Measurements from ENCODE around the gene ZNF831. TPM values are rescaled to one million over a fixed set of nuclear protein-coding genes. Genes with fewer than 3 reads are reported as not detected.

The ZNF831 gene
- total and polyA plus RNA-seq, 4 experiments from 2014 or later = 7.8 to 49.0 (median 29.5) TPM

- no peak overlapping the region for H3K4me3 ChIP-seq (ENCODE audit: low read length in 2 of 2)
- H3K27me3 Mint-ChIP-seq = no peaks in the 10 kb centered on the region
- no peaks in the 10 kb centered on the region for H3K36me3 ChIP-seq (ENCODE audit: insufficient read depth, low read length)
- peaks cover 25 to 37% of the 10 kb centered on the region in 2 donors for H3K36me3 Mint-ChIP-seq
- ChIA-PET POLR2A (ENCODE audit: partially characterized antibody) (interaction anchor here (0.6 to 11.4 kb wide), 7 partner anchors 6 to 501 kb away, joined by 3 to 352 read pairs (median 8); partner anchors contain the start of genes STX16 and ZNF831), CTCF (ENCODE audit: partially characterized antibody) (interaction anchor here (0.9 to 9.4 kb wide), 7 partner anchors 11 to 65 kb away, joined by 3 to 85 read pairs (median 5); partner anchors contain the start of gene ZNF831)
- peak overlapping the region in 7 of 8 donors; percentile 48 to 89 (median 63) for H3K4me3 Mint-ChIP-seq
- no peak for DNase-seq
- H3K27ac ChIP-seq (ENCODE audit: low read depth, low read length) = peak overlapping the region; percentile 93
- H3K27ac Mint-ChIP-seq = peak overlapping the region; percentile 96 to 100 (median 100)
- H3K4me1 ChIP-seq (ENCODE audit: insufficient read depth, low read length) = peaks cover 95% of the 10 kb centered on the region
- no peaks in the 10 kb centered on the region for H3K9me3 ChIP-seq (ENCODE audit: control insufficient read depth in 1 of 2, low read length in 2 of 2)
- H3K27me3 ChIP-seq (ENCODE audit: insufficient read depth, low read length) = no peaks in the 10 kb centered on the region
- intact Hi-C loops (cut with micrococcal nuclease) = no loop called here
- H3K9me3 Mint-ChIP-seq = peaks cover 0 to 8% (median 2%) of the 10 kb centered on the region in 8 donors
- peaks cover 77 to 97% (median 88%) of the 10 kb centered on the region in 4 donors for H3K4me1 Mint-ChIP-seq
These were observed 10.9 kb upstream of the ZNF831 start for GRCh38 chr20:59152559-59153354.

- ChIA-PET CTCF (ENCODE audit: partially characterized antibody) (interaction anchor here (1.0 to 9.4 kb wide), 3 partner anchors 24 to 53 kb away, joined by 4 to 85 read pairs (median 5); no protein-coding TSS in a partner anchor), POLR2A (ENCODE audit: partially characterized antibody) (interaction anchor here (1.3 to 11.4 kb wide), 3 partner anchors 16 to 53 kb away, joined by 3 to 352 read pairs (median 307); partner anchors contain the start of gene ZNF831)
- no peaks in the 10 kb centered on the region for H3K27me3 Mint-ChIP-seq
- no peak for DNase-seq
- no peaks in the 10 kb centered on the region for H3K9me3 ChIP-seq (ENCODE audit: control insufficient read depth in 1 of 2, low read length in 2 of 2)
- H3K4me3 ChIP-seq (ENCODE audit: low read length in 2 of 2) = no peak overlapping the region
- peaks cover 78 to 97% (median 89%) of the 10 kb centered on the region in 4 donors for H3K4me1 Mint-ChIP-seq
- no peak overlapping the region for H3K27ac ChIP-seq (ENCODE audit: low read depth, low read length)
- no peaks in the 10 kb centered on the region for H3K27me3 ChIP-seq (ENCODE audit: insufficient read depth, low read length)
- H3K4me3 Mint-ChIP-seq = peak overlapping the region in 2 of 8 donors; percentile 78 to 89
- H3K27ac Mint-ChIP-seq = peak overlapping the region in 5 of 7 donors; percentile 35 to 100 (median 96)
- intact Hi-C loops (cut with micrococcal nuclease) = no loop called here
- peaks cover 26 to 37% of the 10 kb centered on the region in 2 donors for H3K36me3 Mint-ChIP-seq
- peaks cover 0 to 5% (median 0%) of the 10 kb centered on the region in 8 donors for H3K9me3 Mint-ChIP-seq
- H3K36me3 ChIP-seq (ENCODE audit: insufficient read depth, low read length) = no peaks in the 10 kb centered on the region
- H3K4me1 ChIP-seq (ENCODE audit: insufficient read depth, low read length) = peaks cover 95% of the 10 kb centered on the region
These were observed 10.3 kb upstream of the ZNF831 start for GRCh38 chr20:59153355-59153681.

GRCh38 chr20:59153832-59154231 lies 9.8 kb upstream of the ZNF831 start:
- H3K9me3 ChIP-seq (ENCODE audit: control insufficient read depth in 1 of 2, low read length in 2 of 2) = no peaks in the 10 kb centered on the region
- peaks cover 97% of the 10 kb centered on the region for H3K4me1 ChIP-seq (ENCODE audit: insufficient read depth, low read length)
- Mint-ChIP-seq H3K4me3 (peak overlapping the region in 5 of 8 donors; percentile 1 to 43 (median 25)), H3K27ac (peak overlapping the region in 6 of 7 donors; percentile 35 to 100 (median 86)), H3K9me3 (peaks cover 0 to 3% (median 0%) of the 10 kb centered on the region in 8 donors), H3K4me1 (peaks cover 76 to 99% (median 89%) of the 10 kb centered on the region in 4 donors), H3K36me3 (peaks cover 26 to 37% of the 10 kb centered on the region in 2 donors), H3K27me3 (no peaks in the 10 kb centered on the region)
- H3K4me3 ChIP-seq (ENCODE audit: low read length in 2 of 2) = no peak overlapping the region
- intact Hi-C loops (cut with micrococcal nuclease) = no loop called here
- H3K27me3 ChIP-seq (ENCODE audit: insufficient read depth, low read length) = no peaks in the 10 kb centered on the region
- H3K27ac ChIP-seq (ENCODE audit: low read depth, low read length) = no peak overlapping the region
- ChIA-PET CTCF (ENCODE audit: partially characterized antibody) (interaction anchor here (1.9 to 9.4 kb wide), 2 partner anchors 31 to 53 kb away, joined by 10 to 85 read pairs; no protein-coding TSS in a partner anchor), POLR2A (ENCODE audit: partially characterized antibody) (interaction anchor here (1.3 to 11.4 kb wide), 3 partner anchors 16 to 53 kb away, joined by 3 to 352 read pairs (median 307); partner anchors contain the start of gene ZNF831)
- no peak for DNase-seq
- H3K36me3 ChIP-seq (ENCODE audit: insufficient read depth, low read length) = no peaks in the 10 kb centered on the region

GRCh38 chr20:59154317-59155013 lies 9.2 kb upstream of the ZNF831 start:
- H3K27me3 ChIP-seq (ENCODE audit: insufficient read depth, low read length) = no peaks in the 10 kb centered on the region
- Mint-ChIP-seq H3K27ac (peak overlapping the region; percentile 67 to 96 (median 77)), H3K27me3 (no peaks in the 10 kb centered on the region), H3K9me3 (no peaks in the 10 kb centered on the region), H3K4me1 (peaks cover 75 to 100% (median 89%) of the 10 kb centered on the region in 4 donors), H3K4me3 (peak overlapping the region in 7 of 8 donors; percentile 6 to 65 (median 25)), H3K36me3 (peaks cover 28 to 35% of the 10 kb centered on the region in 2 donors)
- ChIA-PET POLR2A (ENCODE audit: partially characterized antibody) (interaction anchor here (10.5 to 11.4 kb wide), 2 partner anchors 15 to 32 kb away, joined by 307 to 352 read pairs; partner anchors contain the start of gene ZNF831), CTCF (ENCODE audit: partially characterized antibody) (interaction anchor here (1.0 to 9.4 kb wide), 3 partner anchors 15 to 52 kb away, joined by 3 to 85 read pairs (median 10); no protein-coding TSS in a partner anchor)
- H3K27ac ChIP-seq (ENCODE audit: low read depth, low read length) = no peak overlapping the region
- no peaks in the 10 kb centered on the region for H3K9me3 ChIP-seq (ENCODE audit: control insufficient read depth in 1 of 2, low read length in 2 of 2)
- no peak overlapping the region for H3K4me3 ChIP-seq (ENCODE audit: low read length in 2 of 2)
- intact Hi-C loops (cut with micrococcal nuclease) = no loop called here
- H3K4me1 ChIP-seq (ENCODE audit: insufficient read depth, low read length) = peaks cover 96% of the 10 kb centered on the region
- H3K36me3 ChIP-seq (ENCODE audit: insufficient read depth, low read length) = no peaks in the 10 kb centered on the region
- DNase-seq = no peak

GRCh38 chr20:59157064-59157463 lies 6.6 kb upstream of the ZNF831 start:
- ChIA-PET POLR2A (ENCODE audit: partially characterized antibody) (interaction anchor here (3.5 to 5.0 kb wide), 4 partner anchors 8 to 125 kb away, joined by 14 to 183 read pairs (median 64); partner anchors contain the start of gene ATP5F1E), CTCF (ENCODE audit: partially characterized antibody) (interaction anchor here (1.3 to 3.5 kb wide), 2 partner anchors 35 to 69 kb away, joined by 3 to 22 read pairs; no protein-coding TSS in a partner anchor)
- peaks cover 95% of the 10 kb centered on the region for H3K4me1 ChIP-seq (ENCODE audit: insufficient read depth, low read length)
- Mint-ChIP-seq H3K4me1 (peaks cover 72 to 100% (median 89%) of the 10 kb centered on the region in 4 donors), H3K27me3 (no peaks in the 10 kb centered on the region), H3K36me3 (peaks cover 31 to 37% of the 10 kb centered on the region in 2 donors), H3K9me3 (peaks cover 0 to 3% (median 0%) of the 10 kb centered on the region in 8 donors), H3K4me3 (peak overlapping the region in 6 of 8 donors; percentile 23 to 85 (median 72)), H3K27ac (peak overlapping the region; percentile 97 to 99 (median 99))
- H3K27me3 ChIP-seq (ENCODE audit: insufficient read depth, low read length) = no peaks in the 10 kb centered on the region
- H3K27ac ChIP-seq (ENCODE audit: low read depth, low read length) = peak overlapping the region; percentile 97
- intact Hi-C loops (cut with micrococcal nuclease) = no loop called here
- no peaks in the 10 kb centered on the region for H3K9me3 ChIP-seq (ENCODE audit: control insufficient read depth in 1 of 2, low read length in 2 of 2)
- DNase-seq = no peak
- H3K36me3 ChIP-seq (ENCODE audit: insufficient read depth, low read length) = no peaks in the 10 kb centered on the region
- no peak overlapping the region for H3K4me3 ChIP-seq (ENCODE audit: low read length in 2 of 2)

- H3K27ac ChIP-seq (ENCODE audit: low read depth, low read length) = peak overlapping the region; percentile 97
- POLR2A ChIA-PET (ENCODE audit: partially characterized antibody) = interaction anchor here (0.9 to 5.0 kb wide), 6 partner anchors 9 to 126 kb away, joined by 3 to 183 read pairs (median 23); partner anchors contain the start of gene ATP5F1E
- CTCF ChIA-PET (ENCODE audit: partially characterized antibody) = interaction anchor here (1.3 to 3.5 kb wide), 2 partner anchors 36 to 70 kb away, joined by 3 to 22 read pairs; no protein-coding TSS in a partner anchor
These were observed 6.1 kb upstream of the ZNF831 start for GRCh38 chr20:59157531-59157930.

More at GRCh38 chr20:59157531-59157930, 6.1 kb upstream of the ZNF831 start:
- intact Hi-C loops (cut with micrococcal nuclease) = no loop called here
- H3K9me3 ChIP-seq (ENCODE audit: control insufficient read depth in 1 of 2, low read length in 2 of 2) = no peaks in the 10 kb centered on the region
- no peak for DNase-seq
- Mint-ChIP-seq H3K9me3 (peaks cover 0 to 3% (median 0%) of the 10 kb centered on the region in 8 donors), H3K4me3 (peak overlapping the region; percentile 50 to 85 (median 74)), H3K36me3 (peaks cover 29 to 32% of the 10 kb centered on the region in 2 donors), H3K27ac (peak overlapping the region; percentile 97 to 99 (median 99)), H3K27me3 (no peaks in the 10 kb centered on the region), H3K4me1 (peaks cover 71 to 100% (median 89%) of the 10 kb centered on the region in 4 donors)
- peaks cover 95% of the 10 kb centered on the region for H3K4me1 ChIP-seq (ENCODE audit: insufficient read depth, low read length)
- no peak overlapping the region for H3K4me3 ChIP-seq (ENCODE audit: low read length in 2 of 2)
- no peaks in the 10 kb centered on the region for H3K27me3 ChIP-seq (ENCODE audit: insufficient read depth, low read length)
- no peaks in the 10 kb centered on the region for H3K36me3 ChIP-seq (ENCODE audit: insufficient read depth, low read length)

All from CD4-positive, alpha-beta memory T cell (primary cell).